CD14-positive monocyte (primary cell): ENCODE measurements around the gene HMG20B. TPM values are rescaled to one million over a fixed set of nuclear protein-coding genes. Genes with fewer than 3 reads are reported as not detected.
"Not testable (repeated sequence)": the region's sequence is repeated elsewhere in the genome, so short reads cannot be mapped to it uniquely, and the experiment has no call there.

ENCODE experiments used
- DNase-seq, 3 donors: peaks; one replicate each; pipeline ENCODE4 v3.0.0-alpha.2; 2011 to 2022
- H2AFZ ChIP-seq: 2 replicates; pipeline ENCODE4 v1.6.0; 2012; ENCODE audit warnings: mild to moderate bottlenecking, low read depth, low read length, inconsistent platforms; ENCODE audit not compliant: insufficient read depth, poor library complexity, severe bottlenecking
- H3K27ac ChIP-seq, 2 donors: 1 replicate in 1 of 2; 2 replicates in 1 of 2; pipeline ENCODE4 v1.5.1; 2012 to 2013; ENCODE audit warnings: low read length in 2 of 2, control low read depth in 1 of 2, inconsistent platforms in 1 of 2, low read depth in 1 of 2, mild to moderate bottlenecking in 1 of 2
- H3K27me3 ChIP-seq, 2 donors: one replicate each; pipeline versions ENCODE4 v1.6.0 to v1.6.1; 2011 to 2013; ENCODE audit warnings: low read length in 2 of 2; ENCODE audit not compliant: control insufficient read depth in 2 of 2, insufficient read depth in 2 of 2
- H3K36me3 ChIP-seq, 2 donors: replicated peaks in 1 of 2; 1 replicate in 1 of 2; 2 replicates in 1 of 2; pipeline versions ENCODE4 v1.5.1 to v1.6.1; 2012 to 2013; ENCODE audit warnings: low read length in 2 of 2, control low read depth in 1 of 2, inconsistent platforms in 1 of 2, mild to moderate bottlenecking in 1 of 2; ENCODE audit not compliant: insufficient read depth in 2 of 2, control insufficient read depth in 1 of 2
- H3K4me1 ChIP-seq, 2 donors: 1 replicate in 1 of 2; 2 replicates in 1 of 2; pipeline versions ENCODE4 v1.5.1 to v1.6.1; 2012 to 2013; ENCODE audit warnings: low read length in 2 of 2, control low read depth in 1 of 2, inconsistent platforms in 1 of 2, mild to moderate bottlenecking in 1 of 2, moderate library complexity in 1 of 2; ENCODE audit not compliant: insufficient read depth in 2 of 2, control insufficient read depth in 1 of 2
- H3K4me2 ChIP-seq: replicated peaks from 2 replicates; pipeline ENCODE3; 2012; ENCODE audit warnings: low read length, moderate library complexity, mild to moderate bottlenecking; ENCODE audit not compliant: poor library complexity, severe bottlenecking; ENCODE audit errors: extremely low read depth
- H3K4me3 ChIP-seq, 3 experiments: fragments of 200-600 bp in 1 of 3; sonication (generic) in 1 of 3; replicated peaks in 1 of 3; 1 replicate in 2 of 3; 2 replicates in 1 of 3; pipeline ENCODE4 v1.5.1; 2011 to 2013; ENCODE audit warnings: low read length in 3 of 3, mild to moderate bottlenecking in 3 of 3, control low read depth in 2 of 3, low read depth in 2 of 3, inconsistent platforms in 1 of 3, moderate library complexity in 1 of 3
- H3K79me2 ChIP-seq: 2 replicates; pipeline ENCODE4 v1.6.0; 2012; ENCODE audit warnings: mild to moderate bottlenecking, control low read depth, inconsistent platforms, low read length, moderate library complexity; ENCODE audit not compliant: insufficient read depth
- H3K9ac ChIP-seq: 2 replicates; pipeline ENCODE4 v1.6.0; 2017; ENCODE audit warnings: low read length, mild to moderate bottlenecking; ENCODE audit not compliant: insufficient read depth, poor library complexity, severe bottlenecking
- H3K9me3 ChIP-seq, 2 donors: replicated peaks in 1 of 2; 1 replicate in 1 of 2; 2 replicates in 1 of 2; pipeline versions ENCODE4 v1.5.1 to v1.6.1; 2012 to 2013; ENCODE audit warnings: low read length in 2 of 2, control low read depth in 1 of 2; ENCODE audit not compliant: control insufficient read depth in 1 of 2, insufficient read depth in 1 of 2
- H4K20me1 ChIP-seq: 2 replicates; pipeline ENCODE4 v1.6.0; 2012; ENCODE audit warnings: mild to moderate bottlenecking, low read length, control low read depth, moderate library complexity; ENCODE audit not compliant: insufficient read depth
- H3K27ac Mint-ChIP-seq, 7 donors: one replicate each; pipeline ENCODE4 v1.8.0; 2020; ENCODE audit warnings: mild to moderate bottlenecking in 7 of 7, mixed read lengths in 7 of 7, moderate library complexity in 6 of 7, inconsistent platforms in 2 of 7
- H3K27me3 Mint-ChIP-seq, 3 donors: one replicate each; pipeline ENCODE4 v1.8.0; 2021 to 2022; ENCODE audit warnings: low read depth in 3 of 3, mild to moderate bottlenecking in 3 of 3, mixed read lengths in 3 of 3, moderate library complexity in 3 of 3, inconsistent platforms in 1 of 3
- H3K36me3 Mint-ChIP-seq, 2 donors: one replicate each; pipeline ENCODE4 v1.8.0; 2020; ENCODE audit warnings: mixed read lengths in 2 of 2, inconsistent platforms in 1 of 2, mild to moderate bottlenecking in 1 of 2
- H3K4me1 Mint-ChIP-seq: one replicate; pipeline ENCODE4 v1.8.0; 2020; ENCODE audit warnings: mild to moderate bottlenecking, mixed read lengths
- H3K4me3 Mint-ChIP-seq, 2 donors: one replicate each; pipeline ENCODE4 v1.8.0; 2020; ENCODE audit warnings: mild to moderate bottlenecking in 2 of 2, mixed read lengths in 2 of 2, moderate library complexity in 1 of 2
- H3K9me3 Mint-ChIP-seq, 7 donors: one replicate each; pipeline ENCODE4 v1.8.0; 2020 to 2022; ENCODE audit warnings: mixed read lengths in 7 of 7, mild to moderate bottlenecking in 6 of 7, moderate library complexity in 6 of 7, inconsistent platforms in 2 of 7
- CTCF ChIP-seq: fragments of 200-600 bp; IDR thresholded peaks from one replicate; pipeline ENCODE4 v1.8.0; 2022; ENCODE audit warnings: antibody characterized with exemption, mild to moderate bottlenecking
- WGBS: methylation state at CpG from one replicate; pipeline ENCODE4 v1.1.5; 2013; ENCODE audit warnings: missing lambda C conversion rate; ENCODE audit not compliant: insufficient coverage; 5-methylcytosine and 5-hydroxymethylcytosine counted together
- intact Hi-C, 2 donors: fragments of 100-400 bp; cut with micrococcal nuclease; formaldehyde crosslinking; loops; one replicate each; pipeline versions ENCODE4 v1.15.0 to v1.15.1; 2023
- polyA plus RNA-seq, 3 donors: library from polyadenylated mRNA; depleted of rRNA in 1 of 3; unstranded in 2 of 3; stranded (reverse) in 1 of 3; fragments of 300-500 nt in 2 of 3; fragments of >200 nt in 1 of 3; fragmentation: Illumina TruSeq in 2 of 3; gene quantifications; 1 replicate in 2 of 3; 2 replicates in 1 of 3; pipeline ENCODE4 v1.2.3, GENCODE V29; 2012 to 2021

The HMG20B gene
- polyA plus RNA-seq, 3 donors, result 52.4 to 58.8 (median 56.5) TPM

DNA sequence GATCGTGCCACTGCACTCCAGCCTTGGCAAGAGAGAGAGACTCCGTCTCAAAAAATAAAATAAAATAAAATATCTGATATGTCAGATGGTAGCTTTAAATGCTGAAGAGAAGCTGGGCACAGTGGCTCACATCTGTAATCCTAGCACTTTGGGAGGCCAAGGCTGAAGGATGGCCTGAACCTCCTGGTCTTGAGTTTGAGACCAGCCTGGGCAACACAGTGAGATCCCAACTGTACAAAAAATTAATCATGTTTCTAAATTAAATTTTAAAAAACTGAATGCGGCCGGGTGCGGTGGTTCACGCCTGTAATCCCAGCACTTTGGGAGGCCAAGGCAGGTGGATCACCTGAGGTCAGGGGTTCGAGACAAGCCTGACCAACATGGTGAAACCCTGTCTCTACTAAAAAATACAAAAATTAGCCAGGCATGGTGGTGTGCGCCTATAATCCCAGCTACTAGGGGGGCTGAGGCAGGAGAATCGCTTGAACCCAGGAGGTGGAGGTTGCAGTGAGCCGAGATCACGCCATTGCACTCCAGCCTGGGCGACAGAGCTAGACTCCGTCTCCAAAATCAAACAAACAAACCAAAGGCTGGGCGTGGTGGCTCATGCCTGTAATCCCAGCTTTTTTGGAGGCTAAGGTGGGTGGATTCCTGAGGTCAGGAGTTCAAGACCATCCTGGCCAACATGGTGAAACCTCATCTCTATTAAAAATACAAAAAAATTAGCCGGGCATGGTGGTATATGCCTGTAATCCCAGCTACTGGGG, 11.5 kb downstream of the HMG20B start:
- H3K27me3 ChIP-seq, result peaks cover 5 to 20% of the 10 kb centered on the region in 2 donors
- not testable (repeated sequence) for H4K20me1 ChIP-seq, H3K4me3 ChIP-seq, H2AFZ ChIP-seq, H3K9me3 ChIP-seq, H3K36me3 ChIP-seq, H3K9me3 Mint-ChIP-seq, H3K4me1 Mint-ChIP-seq, H3K9ac ChIP-seq, H3K27ac Mint-ChIP-seq, H3K27ac ChIP-seq, H3K36me3 Mint-ChIP-seq, H3K79me2 ChIP-seq, H3K4me2 ChIP-seq, DNase-seq
- H3K4me3 Mint-ChIP-seq, result peak overlapping the region in 1 of 2 donors; percentile 30
- intact Hi-C loops, result loop anchor here in 1 of 2 donors (5.0 kb wide), 1 partner anchor 37 kb away; no protein-coding TSS in a partner anchor
- WGBS, result 100% methylated on average over 1 of the region's 15 CpGs
- H3K27me3 Mint-ChIP-seq, result peaks cover 22 to 33% (median 25%) of the 10 kb centered on the region in 3 donors
- peaks cover 5 to 11% of the 10 kb centered on the region in 2 donors for H3K4me1 ChIP-seq

DNA sequence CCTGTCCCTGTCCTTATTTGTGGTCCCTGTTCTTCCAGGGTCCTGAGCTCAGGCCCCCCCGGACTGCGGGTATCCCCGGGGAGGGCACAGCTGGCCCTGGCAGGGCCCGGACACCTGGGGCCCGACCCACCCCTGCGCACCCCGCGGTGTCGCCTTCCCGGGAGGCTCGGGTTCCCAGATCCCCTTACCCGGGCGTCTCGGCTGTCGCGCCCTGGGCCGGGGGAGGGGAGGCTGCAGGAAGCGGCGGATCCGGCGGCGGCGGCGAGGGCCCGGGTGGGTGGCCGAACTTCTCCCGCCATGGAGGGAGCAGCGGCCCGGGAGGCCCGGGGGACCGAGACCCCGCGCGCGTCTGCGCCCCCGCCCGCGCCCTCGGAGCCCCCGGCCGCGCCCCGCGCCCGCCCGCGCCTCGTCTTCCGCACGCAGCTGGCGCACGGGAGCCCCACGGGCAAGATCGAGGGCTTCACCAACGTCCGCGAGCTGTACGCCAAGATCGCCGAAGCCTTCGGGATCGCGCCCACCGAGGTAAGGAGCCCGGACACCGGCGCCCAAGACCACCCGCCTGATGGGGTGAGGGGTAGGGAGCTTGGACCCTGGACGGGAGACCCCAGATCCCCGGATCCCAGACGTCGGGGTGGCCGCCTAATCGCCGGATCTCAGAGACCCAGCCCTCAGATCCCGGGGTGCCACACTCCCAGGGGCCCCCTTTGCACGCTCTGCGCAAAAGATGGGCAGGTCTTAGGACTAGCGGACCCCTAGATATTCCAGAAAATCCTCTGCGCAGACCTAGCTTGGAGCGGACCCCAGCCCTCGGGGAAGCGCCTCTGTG, 12.8 kb downstream of the HMG20B start, which contains the start of gene GIPC3:
Gene GIPC3, plus strand, starts transcription at position 178 of the 826 bp plus-strand sequence. Its CDS starts 120 bp downstream, at position 298.
- peaks cover 22 to 34% (median 25%) of the 10 kb centered on the region in 3 donors for H3K27me3 Mint-ChIP-seq
- Histone ChIP-seq H2AFZ (no peak within 1 kb of the TSS), H3K27ac (no peak within 1 kb of the TSS), H3K79me2 (no peaks in the 10 kb centered on the region), H4K20me1 (no peaks in the 10 kb centered on the region), H3K9ac (no peak within 1 kb of the TSS), H3K4me3 (no peak within 1 kb of the TSS), H3K36me3 (no peaks in the 10 kb centered on the region), H3K27me3 (peaks cover 5 to 20% of the 10 kb centered on the region in 2 donors), H3K4me1 (peaks cover 5 to 11% of the 10 kb centered on the region in 2 donors), H3K9me3 (peaks cover 0 to 6% of the 10 kb centered on the region in 2 donors), H3K4me2 (peak within 1 kb of the TSS; percentile 31)
- H3K27ac Mint-ChIP-seq, result no peak within 1 kb of the TSS
- H3K4me3 Mint-ChIP-seq, result peak within 1 kb of the TSS in 1 of 2 donors; percentile 51
- no peak for TF ChIP-seq CTCF
- peaks cover 4% of the 10 kb centered on the region for H3K4me1 Mint-ChIP-seq
- peaks cover 0 to 7% (median 0%) of the 10 kb centered on the region in 7 donors for H3K9me3 Mint-ChIP-seq
- 1% methylated on average over 83 of the region's 84 CpGs for WGBS
- no peaks in the 10 kb centered on the region for H3K36me3 Mint-ChIP-seq
- intact Hi-C loops, result no loop called here
- no peak for DNase-seq
